ENCODE measurements around the gene ZNF883. TPM values are rescaled to one million over a fixed set of nuclear protein-coding genes. Genes with fewer than 3 reads are reported as not detected.

ZNF883 gene
- 10 to 100 TPM in 1 of 3 donors, 1 to 10 TPM in 2; 7.8 to 11.2 (median 9.0) TPM for polyA plus RNA-seq (ENCODE audit: insufficient read length in 3 of 3)
- long read RNA-seq, donor 1, partial matches to known transcripts, result 0 of 4 reads
- long read RNA-seq, donor 1, other reads (novel, unspliced or antisense), result 0 of 4 reads
- long read RNA-seq, donor 2, partial matches to known transcripts, result 0 of 5 reads
- long read RNA-seq, donor 2, other reads (novel, unspliced or antisense), result 0 of 5 reads
- long read RNA-seq, donor 3, transcript ZNF883-201 (5 exons, 2,414 nt), result major isoform, 7 of 8 reads
- long read RNA-seq, donor 3, partial matches to known transcripts, result 0 of 8 reads
- long read RNA-seq, donor 3, other reads (novel, unspliced or antisense), result 0 of 8 reads
- long read RNA-seq, donor 4, partial matches to known transcripts, result 0 of 1 reads
- long read RNA-seq, donor 4, other reads (novel, unspliced or antisense), result 0 of 1 reads
- long read RNA-seq, donor 5, result 0 reads
- long read RNA-seq, donor 6, partial matches to known transcripts, result 0 of 4 reads
- long read RNA-seq, donor 6, other reads (novel, unspliced or antisense), result 0 of 4 reads
- long read RNA-seq, donor 7, partial matches to known transcripts, result 0 of 4 reads
- long read RNA-seq, donor 7, other reads (novel, unspliced or antisense), result 0 of 4 reads
- long read RNA-seq, donor 8, partial matches to known transcripts, result 0 of 5 reads
- long read RNA-seq, donor 8, other reads (novel, unspliced or antisense), result 0 of 5 reads
- long read RNA-seq, donor 9, transcript ZNF883-201 (5 exons, 2,414 nt), result major isoform, 6 of 6 reads
- long read RNA-seq, donor 9, partial matches to known transcripts, result 0 of 6 reads
- long read RNA-seq, donor 9, other reads (novel, unspliced or antisense), result 0 of 6 reads
- long read RNA-seq, donor 10, partial matches to known transcripts, result 0 of 6 reads
- long read RNA-seq, donor 10, other reads (novel, unspliced or antisense), result 0 of 6 reads
- long read RNA-seq, donor 11, partial matches to known transcripts, result 0 of 1 reads
- long read RNA-seq, donor 11, other reads (novel, unspliced or antisense), result 0 of 1 reads
- long read RNA-seq, donor 12, partial matches to known transcripts, result 0 of 3 reads
- long read RNA-seq, donor 12, other reads (novel, unspliced or antisense), result 0 of 3 reads
- long read RNA-seq, donor 13, result 0 reads
- long read RNA-seq, donor 14, transcript ZNF883-201 (5 exons, 2,414 nt), result major isoform, 6 of 6 reads
- long read RNA-seq, donor 14, partial matches to known transcripts, result 0 of 6 reads
- long read RNA-seq, donor 14, other reads (novel, unspliced or antisense), result 0 of 6 reads
- long read RNA-seq, donor 15, partial matches to known transcripts, result 0 of 1 reads
- long read RNA-seq, donor 15, other reads (novel, unspliced or antisense), result 0 of 1 reads
- long read RNA-seq, donor 16, partial matches to known transcripts, result 0 of 5 reads
- long read RNA-seq, donor 16, other reads (novel, unspliced or antisense), result 0 of 5 reads

- peak; percentile 51 to 78 (median 70) for DNase-seq (ENCODE audit: extremely low read depth in 1 of 11, low read depth in 9 of 11, low spot score in 4 of 11)
Measured at GRCh38 chr9:113011911-113012381, at the start of gene ZNF883. TSS of gene ZNF883 (minus strand) at chr9:113012192.

GRCh38 chr9:113061072-113061850 is 49.3 kb upstream of the ZNF883 start:
- peak in 3 of 11 donors; percentile 10 to 47 (median 34) for DNase-seq (ENCODE audit: extremely low read depth in 1 of 11, low read depth in 9 of 11, low spot score in 4 of 11)

- peak in 1 of 11 donors; percentile 24 for DNase-seq (ENCODE audit: extremely low read depth in 1 of 11, low read depth in 9 of 11, low spot score in 4 of 11)
Measured at GRCh38 chr9:113059581-113060284, 47.7 kb upstream of the ZNF883 start.

GRCh38 chr9:113057193-113057592 is 45.2 kb upstream of the ZNF883 start:
- no peak for DNase-seq (ENCODE audit: extremely low read depth in 1 of 11, low read depth in 9 of 11, low spot score in 4 of 11)

- DNase-seq (ENCODE audit: extremely low read depth in 1 of 11, low read depth in 9 of 11, low spot score in 4 of 11), result peak; percentile 86 to 95 (median 91)
Measured at GRCh38 chr9:113056191-113057106, 44.5 kb upstream of the ZNF883 start, which contains the start of gene ZFP37. TSS of gene ZFP37 (minus strand) at chr9:113056724. CDS start at chr9:113056688, 36 bp downstream.

DNA sequence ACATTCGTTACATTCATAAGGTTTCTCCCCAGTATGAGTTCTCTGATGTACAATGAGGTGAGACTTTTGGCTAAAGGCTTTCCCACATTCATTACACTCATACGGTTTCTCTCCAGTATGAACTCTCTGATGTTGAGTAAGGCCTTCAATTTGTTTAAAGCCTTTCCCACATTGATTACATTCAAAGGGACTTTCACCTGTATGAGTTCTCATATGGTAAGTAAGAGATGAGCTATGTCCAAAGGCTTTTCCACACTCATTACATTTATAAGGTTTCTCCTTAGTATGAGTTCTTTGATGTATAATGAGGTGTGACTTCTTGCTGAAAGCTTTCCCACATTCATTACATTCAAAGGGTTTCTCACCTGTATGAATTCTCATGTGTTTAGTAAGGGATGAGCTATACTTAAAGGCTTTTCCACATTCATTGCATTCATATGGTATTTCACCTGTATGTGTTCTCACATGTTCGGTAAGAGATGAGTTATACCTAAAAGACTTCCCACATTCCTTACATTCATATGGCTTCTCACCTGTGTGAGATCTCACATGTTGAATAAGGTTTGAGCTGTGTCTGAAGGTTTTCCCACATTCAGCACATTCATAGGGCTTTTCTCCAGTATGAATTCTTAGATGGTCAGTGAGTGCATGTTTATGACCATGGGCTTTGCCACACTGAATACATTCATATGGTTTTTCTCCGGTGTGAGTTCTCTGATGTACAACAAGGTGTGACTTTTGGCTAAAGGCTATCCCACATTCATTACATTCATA is 31.1 kb upstream of the ZNF883 start:
- no peak for DNase-seq (ENCODE audit: extremely low read depth in 1 of 11, low read depth in 9 of 11, low spot score in 4 of 11)

GRCh38 chr9:113026200-113026599 is 14.2 kb upstream of the ZNF883 start:
- no peak for DNase-seq (ENCODE audit: extremely low read depth in 1 of 11, low read depth in 9 of 11, low spot score in 4 of 11)

GRCh38 chr9:113018247-113018646 is 6.3 kb upstream of the ZNF883 start:
- no peak for DNase-seq (ENCODE audit: extremely low read depth in 1 of 11, low read depth in 9 of 11, low spot score in 4 of 11)

DNA sequence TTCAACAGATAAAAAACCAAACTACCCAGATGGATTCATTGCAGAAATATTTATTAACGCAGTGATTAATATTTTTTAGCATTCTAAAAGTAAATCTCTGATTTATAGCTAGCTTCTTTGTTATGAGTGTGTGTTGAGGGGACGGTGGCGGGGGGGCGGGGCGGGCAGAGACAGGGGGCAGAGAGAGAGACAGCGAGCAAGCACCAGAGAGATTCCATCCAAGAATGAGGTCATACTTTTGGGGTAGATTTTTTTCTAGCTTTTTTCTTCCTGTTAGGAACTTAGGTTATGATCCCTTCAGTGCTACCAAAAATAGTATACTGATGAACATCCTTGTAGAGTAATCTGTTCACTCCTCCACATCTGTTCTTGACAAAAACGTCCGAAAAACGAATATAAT is 500 bp upstream of the ZNF883 start:
- DNase-seq (ENCODE audit: extremely low read depth in 1 of 11, low read depth in 9 of 11, low spot score in 4 of 11), result no peak

DNA sequence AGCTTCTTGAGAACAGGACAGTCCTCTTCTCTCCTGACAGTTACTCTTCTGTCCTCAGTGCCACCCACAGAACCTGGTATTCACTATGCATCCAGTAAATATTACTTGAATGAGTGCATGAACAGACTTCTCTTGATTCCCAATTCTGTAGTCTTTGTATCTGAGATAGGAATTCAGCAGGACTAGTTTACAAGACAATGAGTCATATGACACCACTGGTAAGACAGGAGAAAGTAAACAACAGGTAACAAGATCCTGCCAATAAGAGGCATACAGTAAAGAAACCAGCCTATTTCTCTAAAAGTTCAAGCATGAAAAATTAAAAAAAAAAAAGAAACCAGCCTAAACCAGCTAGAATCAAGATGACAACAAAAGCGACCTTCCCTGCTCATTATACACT is 6.2 kb downstream of the ZNF883 start:
- DNase-seq (ENCODE audit: extremely low read depth in 1 of 11, low read depth in 9 of 11, low spot score in 4 of 11), result no peak

- no peak for DNase-seq (ENCODE audit: extremely low read depth in 1 of 11, low read depth in 9 of 11, low spot score in 4 of 11)
Measured at GRCh38 chr9:112997236-112997941, 14.6 kb downstream of the ZNF883 start.

GRCh38 chr9:112971415-112971814 is 40.6 kb downstream of the ZNF883 start:
- peak in 1 of 11 donors; percentile 6 for DNase-seq (ENCODE audit: extremely low read depth in 1 of 11, low read depth in 9 of 11, low spot score in 4 of 11)

- peak in 2 of 11 donors; percentile 5 to 8 for DNase-seq (ENCODE audit: extremely low read depth in 1 of 11, low read depth in 9 of 11, low spot score in 4 of 11)
Measured at GRCh38 chr9:112970939-112971338, 41.1 kb downstream of the ZNF883 start.

DNA sequence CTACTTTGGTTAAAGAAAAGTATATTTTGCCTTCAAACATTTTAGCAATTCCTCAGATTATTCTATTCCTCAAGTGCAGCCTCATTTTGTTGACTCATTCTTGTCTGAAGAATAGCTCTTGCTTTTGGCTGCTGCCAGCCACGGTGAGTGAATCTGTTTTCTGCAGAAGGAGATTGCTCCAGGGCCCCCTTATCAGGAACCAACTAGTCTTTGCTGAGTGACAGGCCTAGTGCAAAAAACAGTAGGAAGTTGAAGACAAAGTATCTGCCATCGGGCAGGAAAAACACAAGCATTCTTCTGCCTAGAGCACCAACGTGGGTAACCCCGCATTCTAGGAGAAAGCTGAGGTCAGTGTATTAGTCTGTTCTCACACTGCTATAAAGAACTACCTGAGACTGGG is 42.3 kb downstream of the ZNF883 start:
- no peak for DNase-seq (ENCODE audit: extremely low read depth in 1 of 11, low read depth in 9 of 11, low spot score in 4 of 11)

DNA sequence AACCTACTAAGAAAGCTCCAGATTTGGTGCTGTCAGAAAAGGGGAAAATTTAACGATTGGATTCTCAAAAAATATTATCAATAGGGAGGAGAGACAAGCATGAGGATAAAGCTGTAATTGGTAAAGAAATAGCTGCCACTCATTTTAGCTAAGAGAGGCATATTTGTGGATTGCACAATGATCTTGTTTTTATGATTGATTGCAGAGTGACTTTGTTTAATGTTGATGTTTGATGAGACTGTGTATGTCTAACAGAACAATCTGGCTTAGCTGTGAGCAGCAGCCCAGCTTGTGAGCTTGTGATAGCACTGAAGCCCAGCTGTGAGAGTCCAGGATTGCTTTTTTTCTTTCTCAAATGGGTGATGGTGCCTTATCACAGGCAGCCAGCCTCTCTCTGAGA is 56.4 kb downstream of the ZNF883 start:
- no peak for DNase-seq (ENCODE audit: extremely low read depth in 1 of 11, low read depth in 9 of 11, low spot score in 4 of 11)
